Activated CD4-positive, alpha-beta T cell treated with anti-CD3 and anti-CD28 coated beads for 1 hour (primary cell): ENCODE measurements around the gene REPIN1.
A peak's percentile ranks its signal among the peaks of the same experiment; 100 is the strongest.
"Not testable (repeated sequence)": the region's sequence is repeated elsewhere in the genome, so short reads cannot be mapped to it uniquely, and the experiment has no call there.

Experiments used
- DNase-seq: peaks from one replicate; pipeline ENCODE4 v3.0.0-alpha.2; 2020

REPIN1 gene

DNA sequence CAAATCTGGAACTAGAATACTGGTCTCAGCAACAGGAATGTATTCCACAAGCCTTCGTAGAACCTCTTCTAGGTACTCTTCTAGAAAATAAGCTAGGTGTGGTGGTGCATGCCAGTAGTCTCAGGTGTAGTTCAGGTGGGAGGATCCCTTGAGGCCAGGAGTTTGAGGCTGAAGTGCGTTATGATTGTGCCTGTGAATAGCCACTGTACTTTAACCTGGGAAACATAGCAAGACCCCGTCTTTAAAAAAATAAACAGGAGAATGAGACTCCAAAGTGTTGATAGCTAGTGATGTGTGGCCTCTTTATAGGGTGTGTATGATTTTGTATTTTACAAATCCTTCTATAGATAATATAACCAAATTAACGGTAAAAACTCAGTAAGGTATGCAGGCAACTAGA, 9.0 kb downstream of the REPIN1 start:
- no peak for DNase-seq

DNA sequence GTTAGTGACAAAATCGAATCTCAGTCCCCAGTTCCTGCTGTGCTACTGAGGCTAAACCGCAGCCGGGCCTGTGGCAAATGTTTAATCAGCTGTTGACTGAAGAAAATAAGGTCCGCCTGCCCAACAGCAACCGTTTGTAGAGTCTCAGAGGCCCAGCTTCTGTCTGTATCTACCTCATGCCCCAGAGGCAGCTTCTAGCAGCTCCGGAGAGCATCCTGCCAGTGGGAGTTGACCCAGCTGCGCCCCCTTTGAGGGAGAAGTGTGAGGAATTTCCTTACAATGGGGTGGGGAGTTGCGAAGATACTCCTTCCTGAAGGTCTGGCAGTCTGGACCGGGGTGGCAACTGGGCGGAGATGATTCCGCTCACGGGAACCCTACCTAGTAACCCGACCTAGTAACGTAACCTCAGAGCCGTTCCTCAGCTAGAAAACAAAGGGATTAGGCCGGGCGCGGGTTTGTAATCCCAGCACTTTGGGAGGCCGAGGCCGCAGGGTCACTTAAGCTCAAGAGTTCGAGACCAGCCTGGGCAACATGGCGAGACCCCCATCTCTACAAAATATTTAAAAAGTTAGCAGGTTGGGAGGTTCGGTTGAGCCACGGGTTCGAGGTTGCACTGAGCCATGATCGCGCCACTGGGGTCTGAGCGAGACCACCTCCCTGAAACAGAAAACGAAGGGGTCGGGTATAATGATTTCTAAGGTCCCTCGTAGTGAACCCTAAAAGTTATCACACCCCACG, 9.7 kb downstream of the REPIN1 start:
- peak; percentile 24 for DNase-seq

DNA sequence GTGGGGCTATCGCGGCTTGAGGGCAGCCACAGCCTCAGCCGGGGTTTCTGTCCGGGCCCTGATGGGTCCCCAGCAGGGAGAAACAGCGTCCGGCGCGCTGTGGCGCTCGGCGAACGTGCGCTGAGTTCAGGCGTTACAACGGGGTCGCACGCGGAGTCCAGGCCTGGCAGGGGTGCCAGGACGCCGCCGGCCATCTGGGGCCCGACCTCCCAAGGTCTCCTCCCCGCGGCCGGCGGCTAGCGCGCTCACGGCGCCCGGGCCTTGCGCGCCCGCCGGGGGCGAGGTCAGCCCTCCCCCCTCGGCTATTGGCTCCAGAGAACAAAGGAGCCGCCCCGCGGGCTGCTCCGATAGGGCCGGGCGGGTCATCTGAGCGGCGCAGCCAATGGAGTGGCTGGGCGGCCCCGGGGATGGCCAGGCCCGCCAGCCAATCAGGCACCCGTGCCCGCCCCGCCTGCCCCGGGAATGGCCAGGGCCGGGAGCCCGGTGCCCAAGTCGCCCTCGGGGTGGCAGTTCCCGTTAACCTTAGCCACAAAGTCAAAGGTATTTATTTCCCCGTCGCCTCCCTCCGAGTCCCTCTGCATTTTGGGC, 10.3 kb downstream of the REPIN1 start, which contains the start of gene ZNF775:
Gene ZNF775, plus strand, starts transcription at position 478 of the 588 bp plus-strand sequence. CDS start 9,141 bp downstream, outside the sequence.
- peak; percentile 85 for DNase-seq

DNA sequence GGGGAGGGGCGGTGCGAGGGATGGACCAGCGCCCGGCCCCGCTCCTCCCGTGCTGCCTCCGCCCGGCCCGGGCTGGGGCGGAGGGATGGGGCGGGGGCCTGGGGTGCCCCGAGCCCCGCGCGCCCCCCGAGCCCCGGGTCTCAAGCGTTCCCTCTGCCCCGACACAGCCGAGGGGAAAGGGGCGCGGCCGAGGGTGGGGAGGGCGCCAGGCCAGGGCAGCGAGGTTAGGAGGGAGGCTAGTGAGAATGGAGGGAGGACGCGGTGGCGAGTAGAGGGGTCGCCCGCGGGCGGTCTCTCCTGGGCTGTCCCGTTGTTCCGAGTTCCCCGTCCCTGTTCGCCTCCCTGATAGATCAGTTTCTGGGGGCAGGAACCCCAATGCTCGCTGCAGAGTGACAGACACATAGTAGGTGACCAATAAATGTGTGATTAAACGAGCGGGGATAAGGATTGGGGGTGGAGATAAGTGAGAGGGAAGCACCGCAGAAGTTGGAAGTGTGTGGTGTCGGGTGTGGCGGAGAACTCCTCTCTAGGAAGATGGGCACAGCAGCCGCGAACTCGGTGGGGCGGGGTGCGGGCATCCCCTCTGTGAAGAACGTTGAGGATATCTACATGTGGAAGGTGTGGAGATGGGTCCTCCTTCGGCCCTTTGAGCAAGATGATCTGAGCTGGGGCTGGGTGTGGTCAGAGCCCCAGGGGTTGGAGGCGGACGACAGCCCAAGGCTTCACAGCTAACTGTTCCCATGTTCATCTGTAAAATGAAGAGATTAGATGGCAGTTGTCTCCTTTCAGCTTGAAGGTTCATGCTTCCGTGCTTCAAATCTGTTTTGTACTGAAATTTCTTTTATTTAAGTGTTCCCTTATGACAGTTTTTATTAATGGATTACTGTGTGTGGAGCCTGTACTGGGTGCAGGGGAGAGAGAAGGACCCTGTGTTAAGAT, 11.1 kb downstream of the REPIN1 start:
- DNase-seq: no peak

DNA sequence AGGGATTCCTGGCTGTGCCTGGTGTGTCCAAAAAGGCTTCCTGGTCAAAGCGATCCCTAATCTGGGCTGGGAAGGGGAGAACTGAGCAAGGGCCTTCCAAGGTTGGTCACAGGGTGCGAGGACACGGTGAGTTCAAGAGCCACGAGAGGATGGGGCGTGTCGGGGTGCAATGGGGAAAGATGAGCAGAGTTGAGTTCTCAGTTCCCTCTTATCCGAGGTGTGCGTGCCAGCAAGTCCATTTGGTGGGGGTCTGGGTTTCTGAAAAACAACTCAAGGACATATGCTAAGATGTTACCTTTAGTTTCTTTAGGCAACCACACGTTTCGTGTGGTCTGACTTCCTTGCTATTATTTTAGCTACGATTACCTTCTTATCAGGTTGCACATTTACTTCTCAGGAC, 11.8 kb downstream of the REPIN1 start:
- DNase-seq: no peak

DNA sequence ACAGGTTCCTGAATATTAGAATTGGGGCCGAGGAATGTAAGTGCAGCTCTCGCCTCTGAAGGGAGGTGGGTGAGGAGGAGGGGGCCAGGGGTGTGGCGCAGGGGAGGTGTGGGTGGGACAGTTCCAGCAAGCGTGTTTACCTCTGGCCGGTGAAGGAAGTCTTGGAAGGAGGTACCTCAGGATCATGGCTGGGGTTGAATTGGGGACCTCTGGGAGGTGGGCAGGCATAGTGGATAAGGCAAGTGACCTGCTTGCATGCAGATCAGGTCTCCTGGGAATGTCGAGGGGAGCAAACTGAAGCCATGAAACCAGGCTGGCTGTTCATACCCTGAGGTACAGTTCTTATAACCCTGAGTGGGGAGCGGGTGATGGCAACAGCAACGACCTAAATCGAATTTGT, 12.5 kb downstream of the REPIN1 start:
- DNase-seq: no peak

DNA sequence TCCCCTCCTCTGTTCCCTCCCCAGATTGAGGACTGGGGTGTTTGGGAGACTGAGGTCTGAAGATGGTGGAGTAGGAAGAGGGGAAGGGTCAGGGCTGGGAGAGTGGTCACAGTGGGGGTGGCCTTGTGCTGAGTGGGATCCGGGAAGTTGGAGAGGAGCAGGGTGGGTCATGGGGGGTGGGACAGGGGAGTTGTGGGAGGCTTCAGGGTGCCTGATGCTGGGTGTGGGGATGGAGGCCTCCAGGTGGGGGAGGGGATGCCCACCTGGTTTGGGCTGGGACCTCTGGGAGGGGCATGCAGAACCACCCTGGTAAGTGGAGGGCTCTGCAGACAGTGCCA, 13.1 kb downstream of the REPIN1 start:
- DNase-seq: no peak

DNA sequence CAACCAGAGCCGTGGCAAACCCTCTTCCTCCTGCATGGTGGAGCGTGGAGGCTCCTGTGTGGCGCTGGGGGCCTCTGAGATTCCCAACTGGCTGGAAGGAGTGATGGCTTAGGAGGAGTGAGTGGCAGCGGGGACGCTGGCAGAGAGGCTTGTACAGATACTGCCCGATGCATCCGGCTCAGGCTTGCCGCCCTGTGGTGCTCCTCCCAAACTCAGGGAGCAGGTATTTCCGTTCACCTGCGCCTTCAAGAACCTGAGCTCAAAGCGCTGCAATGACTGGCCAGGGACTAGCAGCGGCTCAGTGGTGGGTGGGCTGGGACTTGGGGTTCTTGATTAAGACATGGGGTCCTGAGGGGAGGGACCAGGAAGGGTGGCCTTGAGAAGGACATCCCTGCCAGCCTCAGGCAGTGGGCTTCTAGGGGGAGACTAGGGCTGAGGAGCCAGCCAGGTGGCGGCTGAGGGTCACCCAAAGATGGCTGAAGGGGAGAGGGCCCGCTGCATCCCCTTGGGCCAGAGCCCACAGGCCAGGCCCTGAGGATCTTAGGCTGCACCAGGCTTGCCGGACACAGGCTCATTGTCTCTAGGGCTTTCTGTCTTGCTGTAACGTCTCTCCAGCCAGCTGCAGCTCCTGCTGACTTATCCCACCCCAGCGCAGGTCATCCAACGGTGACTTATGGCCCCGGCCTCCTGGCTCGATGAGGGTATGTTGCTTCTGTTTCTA, 13.7 kb downstream of the REPIN1 start:
- no peak for DNase-seq

DNA sequence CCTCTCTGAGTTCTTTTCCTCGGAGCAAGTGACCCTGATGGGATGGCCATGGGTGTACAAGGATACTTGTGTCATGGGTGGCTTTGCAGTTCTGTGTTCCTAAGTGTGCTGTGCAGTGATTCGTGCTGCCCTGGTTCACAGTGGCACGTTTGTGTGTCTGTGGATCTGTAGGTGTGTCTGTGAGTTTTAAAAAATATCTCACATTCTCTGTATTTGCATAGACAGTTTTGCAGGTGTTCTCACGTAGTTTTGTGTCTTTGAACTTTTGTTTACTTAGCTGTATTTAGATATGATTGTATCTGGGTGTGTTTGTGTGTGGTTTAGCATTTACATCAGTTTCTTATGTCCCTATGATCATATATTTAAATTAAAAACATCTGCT, 14.2 kb downstream of the REPIN1 start:
- no peak for DNase-seq

DNA sequence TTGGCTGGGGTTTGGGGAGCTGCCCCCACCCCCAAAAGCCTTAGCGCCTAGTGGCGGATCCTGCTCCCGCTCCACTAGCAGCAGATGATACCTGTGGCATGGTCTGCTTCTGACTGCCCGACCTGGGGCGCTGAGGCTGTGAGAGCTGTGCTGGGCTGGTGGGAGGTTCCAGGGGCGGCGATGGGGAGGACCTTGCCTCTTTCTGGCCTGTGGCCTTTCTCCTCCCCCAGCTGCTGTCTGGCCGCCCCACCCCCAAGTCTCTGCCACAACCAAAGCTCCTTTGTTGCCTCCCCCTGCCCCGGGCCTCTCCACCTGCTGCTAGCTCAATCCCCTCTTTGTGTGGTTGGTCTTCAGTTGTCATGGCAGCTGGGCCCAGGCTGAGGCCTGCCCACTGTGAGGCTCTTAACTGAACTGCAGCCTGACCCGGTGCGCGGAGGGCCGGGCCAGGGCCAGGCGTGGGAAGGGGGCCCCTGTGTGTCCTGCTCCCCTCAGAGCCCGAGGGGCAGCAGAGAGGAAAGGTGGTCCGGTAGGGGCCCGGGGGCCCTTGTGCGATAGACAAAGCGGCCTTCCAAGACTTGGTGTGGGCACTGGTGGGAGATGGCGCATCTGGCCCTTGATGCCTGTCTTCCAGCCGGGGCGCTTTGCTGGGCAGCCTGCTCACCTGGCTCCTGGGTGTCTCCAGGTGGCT, 15.2 kb downstream of the REPIN1 start:
- no peak for DNase-seq

DNA sequence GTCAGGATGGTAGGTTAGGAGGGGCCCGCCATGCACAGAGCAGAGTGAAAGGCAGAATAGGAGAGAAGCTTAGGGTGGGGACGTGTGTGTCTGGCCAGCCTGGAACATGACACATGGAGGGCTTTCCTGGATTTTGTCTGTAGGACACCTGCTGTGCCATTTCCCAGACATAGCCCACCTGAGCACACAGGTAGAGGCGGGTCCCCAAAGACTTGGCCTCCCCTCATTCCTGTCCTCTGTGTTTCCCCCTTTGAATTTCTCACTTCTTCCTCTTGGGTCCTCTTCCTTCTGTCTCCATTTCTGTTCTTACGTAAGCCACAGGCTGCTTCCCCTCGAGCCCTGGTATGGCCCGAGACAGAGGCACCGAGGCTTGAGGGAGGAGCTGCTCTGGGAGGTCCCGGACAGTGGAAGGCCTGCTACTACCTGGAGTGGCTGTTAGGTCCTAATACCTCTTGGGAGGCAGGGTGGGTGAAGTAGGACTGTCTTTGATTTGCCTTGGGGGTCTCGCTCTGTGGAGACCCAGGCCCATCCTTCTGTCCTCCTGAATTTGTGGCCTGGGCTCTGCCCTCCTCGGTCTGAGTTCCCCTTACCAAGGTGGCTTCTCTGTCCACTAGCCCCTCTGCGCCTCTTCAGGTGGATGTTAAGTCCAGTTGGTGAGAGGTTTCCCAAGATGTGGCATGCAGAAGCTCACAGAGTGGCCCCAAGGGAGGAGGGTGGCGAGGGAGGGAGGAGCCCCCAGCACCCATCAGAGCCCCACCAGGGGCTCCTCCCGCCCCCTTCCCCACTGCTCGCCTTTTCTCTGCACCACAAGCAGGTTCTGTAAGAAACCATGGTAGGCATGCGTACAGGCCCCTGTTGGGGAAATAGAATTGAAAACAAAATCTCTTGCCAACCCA, 16.0 kb downstream of the REPIN1 start:
- no peak for DNase-seq

DNA sequence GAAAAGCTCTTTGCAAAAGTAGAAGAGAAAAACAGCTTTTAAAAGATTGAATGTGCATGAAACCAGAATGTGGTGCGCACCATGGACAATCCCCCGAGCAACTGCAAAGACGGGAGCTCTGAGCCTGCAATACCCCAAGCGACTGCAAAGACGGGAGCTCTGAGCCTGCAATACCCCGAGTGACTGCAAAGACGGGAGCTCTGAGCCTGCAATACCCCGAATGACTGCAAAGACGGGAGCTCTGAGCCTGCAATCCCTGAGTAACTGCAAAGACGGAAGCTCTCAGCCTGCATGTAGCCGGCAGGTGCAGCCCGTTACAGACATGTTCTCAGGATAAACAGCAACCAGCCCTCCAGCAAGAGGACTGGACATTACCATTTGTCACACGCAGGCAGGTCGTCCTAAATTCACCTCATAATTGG, 16.7 kb downstream of the REPIN1 start:
- no peak for DNase-seq

DNA sequence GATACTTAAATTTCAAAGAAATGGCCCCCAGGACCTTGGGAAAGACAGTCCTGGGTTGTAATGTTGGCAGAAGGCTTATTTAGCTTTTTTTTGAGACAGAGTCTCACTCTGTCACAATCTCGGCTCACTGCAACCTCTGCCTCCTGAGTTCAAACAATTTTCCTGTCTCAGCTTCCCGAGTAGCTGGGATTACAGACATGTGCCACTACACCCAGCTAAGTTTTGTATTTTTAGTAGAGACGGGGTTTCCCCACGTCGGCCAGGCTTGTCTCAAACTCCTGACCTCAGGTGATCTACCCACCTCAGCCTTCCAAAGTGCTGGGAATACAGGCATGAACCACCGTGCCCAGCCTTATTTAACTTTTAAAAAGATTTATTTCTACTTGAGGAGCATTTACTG, 17.3 kb downstream of the REPIN1 start:
- DNase-seq: not testable (repeated sequence)

DNA sequence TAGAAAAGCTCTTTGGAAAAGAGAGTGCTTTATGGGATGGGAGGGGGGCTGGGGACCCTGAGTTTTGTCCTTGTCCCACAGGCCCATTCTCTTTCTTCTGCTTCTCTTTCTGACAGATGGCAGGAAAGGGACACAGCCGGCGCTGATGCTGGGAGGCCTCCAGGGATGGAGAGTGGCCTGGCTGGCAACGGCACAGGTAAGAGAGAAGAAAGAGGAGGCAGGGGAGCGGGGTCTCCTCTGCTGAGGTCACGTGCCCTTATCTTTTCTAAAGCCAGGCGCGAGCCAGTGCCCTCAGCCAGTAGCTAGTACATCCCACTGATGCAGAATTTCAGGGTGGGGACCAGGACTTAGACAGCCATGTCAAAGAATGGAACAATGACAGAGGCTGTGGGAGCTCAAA, 19.7 kb downstream of the REPIN1 start:
- no peak for DNase-seq

DNA sequence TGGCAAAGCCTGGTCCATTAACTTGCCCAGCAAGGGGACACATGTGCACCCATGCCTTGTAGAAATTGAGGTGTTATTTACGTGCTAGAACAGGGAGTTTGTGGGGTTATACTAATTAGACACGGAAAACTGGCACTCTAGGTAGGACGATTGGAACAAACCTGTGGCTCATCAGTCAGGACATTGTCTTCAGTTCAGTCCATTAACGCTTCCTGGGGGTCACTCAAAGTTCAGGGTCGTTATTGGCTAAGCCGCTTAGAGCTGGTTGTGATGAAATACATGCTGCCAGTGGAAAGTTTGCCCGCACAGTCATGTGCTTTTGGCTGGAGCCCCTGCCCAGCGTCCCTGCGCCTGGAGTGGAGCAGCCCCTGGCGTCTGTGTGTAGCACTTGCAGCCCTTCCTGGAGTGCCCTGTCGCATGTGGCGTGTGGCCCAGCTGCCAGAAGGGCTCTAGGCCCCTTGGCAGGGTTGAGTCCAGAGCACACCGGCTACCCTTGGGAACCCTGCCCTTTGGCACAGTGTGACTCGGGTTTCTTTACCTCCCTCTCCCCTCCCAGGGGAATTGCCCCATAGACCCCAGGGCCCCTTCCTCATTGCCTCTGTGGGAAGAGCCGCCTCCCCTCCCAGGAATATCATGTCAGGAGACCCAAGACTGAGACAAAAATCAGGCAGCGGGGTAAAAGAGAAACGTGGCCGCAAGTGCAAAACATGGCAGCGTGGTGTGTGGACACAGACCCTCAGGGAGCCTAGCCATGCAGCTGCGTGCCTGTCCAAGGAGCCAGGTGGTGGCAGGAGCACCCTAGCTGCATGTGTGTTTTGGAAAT, 20.3 kb downstream of the REPIN1 start:
- DNase-seq: no peak

DNA sequence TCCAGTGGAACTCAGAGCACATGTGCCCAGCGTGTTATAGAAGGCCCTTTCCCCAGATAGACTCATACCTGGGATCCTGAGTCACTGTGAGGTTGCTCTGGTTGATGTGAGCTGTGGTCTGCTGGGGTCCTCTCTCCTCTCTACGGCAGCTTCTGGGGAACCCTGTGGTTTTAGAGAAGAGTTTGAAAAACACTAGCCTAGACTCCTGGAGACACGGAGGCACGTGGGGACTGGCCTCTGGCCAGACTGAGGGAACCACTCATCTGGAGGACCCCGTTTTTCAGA, 20.9 kb downstream of the REPIN1 start:
- DNase-seq: no peak

DNA sequence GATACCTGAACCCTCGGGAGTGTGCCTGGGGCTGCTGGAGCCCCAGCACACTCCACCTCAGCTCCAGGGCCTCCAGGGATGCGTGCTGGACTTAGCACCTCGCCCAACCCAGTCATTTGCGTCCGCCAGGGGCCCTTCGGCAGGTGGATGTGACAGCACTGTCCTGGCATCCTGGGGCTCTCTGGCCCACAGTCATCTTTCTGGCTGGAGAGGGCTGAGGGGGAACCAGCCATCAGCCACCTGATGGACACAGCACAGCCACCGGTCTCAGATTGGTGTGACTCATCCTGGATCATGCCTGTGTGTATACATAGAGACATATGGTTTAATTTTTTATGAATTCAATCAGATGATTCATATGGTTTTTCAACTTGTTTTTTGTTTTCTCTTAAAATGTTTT, 21.6 kb downstream of the REPIN1 start:
- no peak for DNase-seq

DNA sequence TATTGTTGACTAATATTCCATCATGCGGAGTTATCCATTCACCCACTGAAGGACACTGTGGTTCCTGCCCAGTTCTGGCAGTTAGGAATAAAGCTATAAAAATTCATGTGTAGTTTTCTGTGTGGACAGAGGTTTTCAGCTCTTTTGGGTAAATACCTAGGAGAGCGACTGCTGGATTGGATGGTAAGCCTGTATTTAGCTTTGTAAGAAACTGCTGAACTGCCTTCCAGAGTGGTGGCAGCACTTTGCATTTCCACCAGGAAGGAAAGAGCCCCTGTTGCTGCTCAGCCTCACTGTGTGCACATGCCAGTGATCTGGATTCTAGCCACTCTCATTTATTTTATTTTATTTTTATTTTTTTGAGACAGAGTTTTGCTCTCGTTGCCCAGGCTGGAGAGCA, 24.7 kb downstream of the REPIN1 start:
- DNase-seq: no peak

DNA sequence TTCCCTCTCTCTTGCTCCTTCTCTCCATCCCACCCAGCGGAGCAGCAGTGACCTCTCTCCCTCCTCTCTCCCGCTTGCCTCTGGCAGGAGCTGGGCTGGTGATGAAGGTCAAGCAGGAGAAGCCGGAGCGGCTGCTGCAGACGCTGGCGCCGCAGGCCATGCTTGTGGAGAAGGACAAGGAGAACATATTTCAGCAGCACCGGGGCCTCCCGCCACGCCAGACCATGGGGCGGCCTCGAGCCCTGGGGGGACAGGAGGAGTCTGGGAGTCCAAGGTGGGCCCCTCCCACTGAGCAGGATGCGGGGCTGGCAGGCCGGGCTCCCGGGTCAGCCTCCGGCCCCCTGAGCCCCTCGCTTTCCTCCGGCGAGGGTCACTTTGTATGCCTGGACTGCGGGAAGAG, 27.8 kb downstream of the REPIN1 start:
- DNase-seq: no peak

DNA sequence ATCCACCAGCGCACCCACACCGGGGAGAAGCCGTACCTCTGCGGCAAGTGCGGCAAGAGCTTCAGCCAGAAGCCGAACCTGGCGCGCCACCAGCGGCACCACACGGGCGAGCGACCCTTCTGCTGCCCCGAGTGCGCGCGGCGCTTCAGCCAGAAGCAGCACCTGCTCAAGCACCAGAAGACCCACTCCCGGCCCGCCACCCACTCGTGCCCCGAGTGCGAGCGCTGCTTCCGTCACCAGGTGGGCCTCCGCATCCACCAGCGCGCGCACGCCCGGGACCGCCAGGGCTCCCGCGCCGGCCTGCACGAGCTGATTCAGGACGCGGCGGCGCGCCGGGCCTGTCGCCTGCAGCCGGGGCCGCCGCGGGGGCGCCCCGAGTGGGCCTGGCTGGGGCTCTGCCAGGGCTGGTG, 28.2 kb downstream of the REPIN1 start:
- DNase-seq: no peak
